Fibroblast of lung (primary cell): ENCODE results near the gene ADGRD1.

Source experiments
- EZH2 ChIP-seq: IDR thresholded peaks from 2 replicates; pipeline ENCODE4 v1.5.1; 2012; ENCODE audit warnings: low read length, control low read depth, mild to moderate bottlenecking; ENCODE audit errors: missing control alignments
- TF ChIP-seq, protein P1 (sequence below), 2 donors: IDR thresholded peaks in 1 of 2; conservative IDR thresholded peaks in 1 of 2; 1 replicate in 1 of 2; 2 replicates in 1 of 2; pipeline ENCODE4 v1.5.1; 2011 to 2012; ENCODE audit warnings: low read length in 2 of 2, control low read depth in 1 of 2, inconsistent platforms in 1 of 2, low read depth in 1 of 2, mild to moderate bottlenecking in 1 of 2

DNA sequence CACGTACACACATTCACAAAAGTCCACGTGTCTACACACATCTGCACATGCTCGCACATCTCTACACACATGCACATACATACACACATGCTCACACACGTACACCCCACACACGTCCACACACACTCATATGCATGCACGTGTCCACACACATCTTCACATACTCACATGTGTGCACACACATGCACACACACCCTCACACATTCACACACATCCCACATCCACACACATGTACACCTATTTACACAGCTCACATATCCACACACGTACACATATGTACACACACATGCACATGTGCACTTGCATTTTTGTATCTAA is 3.6 kb downstream of the ADGRD1 start:
- TF ChIP-seq, protein P1, sequence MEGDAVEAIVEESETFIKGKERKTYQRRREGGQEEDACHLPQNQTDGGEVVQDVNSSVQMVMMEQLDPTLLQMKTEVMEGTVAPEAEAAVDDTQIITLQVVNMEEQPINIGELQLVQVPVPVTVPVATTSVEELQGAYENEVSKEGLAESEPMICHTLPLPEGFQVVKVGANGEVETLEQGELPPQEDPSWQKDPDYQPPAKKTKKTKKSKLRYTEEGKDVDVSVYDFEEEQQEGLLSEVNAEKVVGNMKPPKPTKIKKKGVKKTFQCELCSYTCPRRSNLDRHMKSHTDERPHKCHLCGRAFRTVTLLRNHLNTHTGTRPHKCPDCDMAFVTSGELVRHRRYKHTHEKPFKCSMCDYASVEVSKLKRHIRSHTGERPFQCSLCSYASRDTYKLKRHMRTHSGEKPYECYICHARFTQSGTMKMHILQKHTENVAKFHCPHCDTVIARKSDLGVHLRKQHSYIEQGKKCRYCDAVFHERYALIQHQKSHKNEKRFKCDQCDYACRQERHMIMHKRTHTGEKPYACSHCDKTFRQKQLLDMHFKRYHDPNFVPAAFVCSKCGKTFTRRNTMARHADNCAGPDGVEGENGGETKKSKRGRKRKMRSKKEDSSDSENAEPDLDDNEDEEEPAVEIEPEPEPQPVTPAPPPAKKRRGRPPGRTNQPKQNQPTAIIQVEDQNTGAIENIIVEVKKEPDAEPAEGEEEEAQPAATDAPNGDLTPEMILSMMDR (conservative IDR thresholded peaks at IDR 0.05 in 1 of 2, IDR thresholded peaks at IDR 0.05 in 1 of 2; ENCODE audit: low read depth in 1 of 2, low read length in 2 of 2), result no peak
- no peak for TF ChIP-seq EZH2
